Stimulated activated CD8-positive, alpha-beta memory T cell treated with anti-CD3 and anti-CD28 coated beads, Interleukin-2, amount 100 ng/mL, for 1 hour (primary cell): ENCODE data around the gene VRTN.
"Not testable (repeated sequence)": the region's sequence is repeated elsewhere in the genome, so short reads cannot be mapped to it uniquely, and the experiment has no call there.

Experiments used
- DNase-seq, 2 donors: peaks; one replicate each; pipeline ENCODE4 v3.0.0-alpha.2; 2020; ENCODE audit warnings: low read depth in 2 of 2

VRTN gene, protein sequence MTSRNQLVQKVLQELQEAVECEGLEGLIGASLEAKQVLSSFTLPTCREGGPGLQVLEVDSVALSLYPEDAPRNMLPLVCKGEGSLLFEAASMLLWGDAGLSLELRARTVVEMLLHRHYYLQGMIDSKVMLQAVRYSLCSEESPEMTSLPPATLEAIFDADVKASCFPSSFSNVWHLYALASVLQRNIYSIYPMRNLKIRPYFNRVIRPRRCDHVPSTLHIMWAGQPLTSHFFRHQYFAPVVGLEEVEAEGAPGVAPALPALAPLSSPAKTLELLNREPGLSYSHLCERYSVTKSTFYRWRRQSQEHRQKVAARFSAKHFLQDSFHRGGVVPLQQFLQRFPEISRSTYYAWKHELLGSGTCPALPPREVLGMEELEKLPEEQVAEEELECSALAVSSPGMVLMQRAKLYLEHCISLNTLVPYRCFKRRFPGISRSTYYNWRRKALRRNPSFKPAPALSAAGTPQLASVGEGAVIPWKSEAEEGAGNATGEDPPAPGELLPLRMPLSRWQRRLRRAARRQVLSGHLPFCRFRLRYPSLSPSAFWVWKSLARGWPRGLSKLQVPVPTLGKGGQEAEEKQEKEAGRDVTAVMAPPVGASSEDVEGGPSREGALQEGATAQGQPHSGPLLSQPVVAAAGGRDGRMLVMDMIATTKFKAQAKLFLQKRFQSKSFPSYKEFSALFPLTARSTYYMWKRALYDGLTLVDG

DNA sequence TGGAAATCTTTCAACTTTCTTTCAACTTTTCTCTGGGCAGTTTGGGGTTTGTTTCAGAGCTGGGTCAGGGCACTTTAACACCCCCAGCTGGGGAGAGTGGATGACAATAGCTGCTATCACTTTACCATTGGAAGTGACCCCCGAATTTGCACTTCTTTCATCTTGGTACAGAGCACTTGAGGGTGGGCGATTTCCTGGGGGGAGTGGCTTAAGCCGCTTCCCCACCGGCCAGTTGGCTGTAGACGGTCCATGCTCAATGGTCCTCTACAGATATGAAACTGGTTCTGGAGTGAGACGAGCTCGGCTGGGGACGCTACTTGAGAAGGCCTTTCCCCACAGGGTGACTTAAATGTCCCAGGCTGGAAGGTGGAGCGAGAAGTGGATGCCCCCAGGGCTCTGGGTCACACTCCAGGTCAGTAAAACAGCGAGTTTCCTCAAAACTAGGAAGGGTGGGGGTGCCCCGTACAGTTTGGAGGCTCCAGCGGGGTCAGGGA is at the start of gene VRTN:
Gene VRTN (plus strand): TSS at position 231 of the 494 bp plus-strand sequence. CDS start 8,313 bp downstream, outside the sequence.
- DNase-seq, result no peak

DNA sequence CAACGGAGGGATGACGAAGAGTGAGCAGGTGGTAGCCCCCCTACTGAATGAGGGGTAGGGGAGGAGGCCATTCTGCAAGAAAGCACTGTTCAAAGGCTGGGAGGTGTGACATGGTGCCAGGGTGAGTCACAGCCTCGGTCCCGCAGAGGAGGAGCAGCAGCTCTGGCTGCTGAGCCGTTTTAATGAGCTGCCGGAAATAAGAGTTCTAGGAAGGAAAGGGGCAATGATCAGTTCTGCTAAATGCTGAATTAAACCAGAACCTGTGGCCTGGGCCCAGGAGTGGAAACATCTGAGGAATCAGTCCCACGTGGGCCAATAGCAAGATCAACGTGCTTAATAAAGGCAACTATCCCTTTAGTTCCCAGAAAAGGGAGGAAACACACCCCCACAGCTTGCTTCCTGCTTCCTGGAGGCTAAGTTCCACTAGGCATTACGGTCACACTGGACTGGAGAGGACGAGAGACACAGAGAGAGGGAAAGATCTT is 49.2 kb upstream of the VRTN start:
- DNase-seq, result no peak

DNA sequence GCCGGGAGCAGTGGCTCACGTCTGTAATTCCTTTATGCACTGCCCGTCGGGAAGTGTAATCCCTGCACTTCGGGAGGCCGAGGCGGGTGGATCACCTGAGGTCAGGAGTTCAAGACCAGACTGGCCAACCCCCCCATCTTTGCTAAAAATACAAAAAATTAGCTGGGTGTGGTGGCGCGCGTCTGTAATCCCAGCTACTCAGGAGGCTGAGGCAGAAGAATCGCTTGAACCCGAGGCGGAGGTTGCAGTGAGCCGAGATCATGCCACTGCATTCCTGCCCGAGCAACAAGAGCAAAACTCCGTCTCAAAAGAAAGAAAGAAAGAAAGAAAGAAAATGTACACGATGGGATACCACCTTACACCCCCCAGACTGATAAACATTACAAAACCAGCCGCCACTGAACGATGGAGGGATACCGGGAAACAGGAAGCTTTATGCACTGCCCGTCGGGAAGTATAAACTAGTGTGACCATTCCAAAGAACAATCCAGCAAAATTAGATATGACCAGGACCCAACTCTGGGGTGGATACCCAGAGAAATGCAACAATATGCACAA is 46.6 kb upstream of the VRTN start:
- no peak for DNase-seq

DNA sequence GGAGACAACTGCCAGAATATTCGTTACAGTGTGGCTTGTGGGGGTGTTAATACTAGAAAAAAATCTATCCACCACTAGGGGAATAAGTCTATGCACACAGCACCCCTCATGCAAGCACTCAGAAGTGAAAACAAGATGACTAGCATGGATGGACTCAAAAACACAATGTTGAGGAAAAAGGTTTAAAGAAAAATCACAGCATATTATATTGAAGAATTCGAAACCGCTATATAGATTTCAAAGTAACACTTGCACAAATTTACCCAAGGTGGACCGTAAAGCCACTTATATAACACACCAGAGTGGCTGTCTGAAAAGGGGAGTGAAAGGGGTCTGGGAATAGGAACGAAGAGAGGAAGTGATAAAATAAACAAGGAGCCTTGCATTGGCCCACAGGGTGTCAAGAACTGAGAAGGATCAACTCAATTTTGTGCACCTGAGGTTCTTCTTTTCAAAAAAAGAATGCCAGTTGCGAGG is 46.1 kb upstream of the VRTN start:
- no peak for DNase-seq

DNA sequence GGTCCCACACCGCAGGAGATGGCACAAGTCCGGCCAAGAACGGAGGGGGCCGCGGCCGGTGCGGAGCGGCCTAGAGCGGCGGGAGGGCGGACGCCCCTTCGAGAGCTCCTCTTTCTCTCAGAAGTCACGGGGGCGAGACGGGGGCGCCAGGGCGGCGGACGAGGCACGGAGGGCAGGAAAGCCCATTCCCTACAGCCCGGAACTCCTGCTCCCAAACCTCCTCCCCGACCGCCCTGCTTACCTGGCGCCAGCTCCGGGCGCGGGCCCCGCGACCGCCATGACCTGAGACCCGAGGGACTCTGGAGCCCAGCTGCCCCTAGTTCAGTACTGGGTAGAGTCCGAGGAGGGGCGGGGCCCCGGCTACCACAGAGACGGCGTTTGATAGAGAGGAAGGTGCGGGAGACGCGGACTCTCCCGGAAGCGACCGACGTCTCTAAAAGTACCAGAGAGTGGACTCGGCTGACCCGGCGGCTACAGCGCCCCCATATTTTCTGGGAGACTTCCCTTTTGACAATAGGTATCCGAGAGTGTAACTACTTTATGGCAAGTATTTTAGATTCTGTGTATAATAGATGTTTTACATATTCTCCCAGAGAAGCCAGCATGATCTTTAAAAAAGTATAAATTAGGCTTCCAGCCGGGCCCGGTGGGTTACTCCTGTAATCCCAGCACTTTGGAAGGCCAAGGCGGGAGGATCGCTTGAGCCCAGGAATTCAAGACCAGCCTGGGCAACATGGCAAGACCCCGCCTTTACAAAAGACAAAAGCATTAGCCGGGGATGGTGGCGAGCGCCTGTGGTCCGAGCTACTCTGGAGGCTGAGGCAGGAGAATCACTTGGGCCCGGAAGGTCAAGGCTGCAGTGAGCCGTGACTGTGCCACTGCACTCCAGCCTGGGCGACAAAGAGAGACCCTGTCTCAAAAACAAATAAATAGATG is 45.4 kb upstream of the VRTN start, which contains the start of gene ABCD4:
Gene ABCD4 (minus strand): TSS at position 301 of the 936 bp plus-strand sequence. CDS start 22 bp downstream, at position 279.
- DNase-seq, result peak; percentile 68 to 70

DNA sequence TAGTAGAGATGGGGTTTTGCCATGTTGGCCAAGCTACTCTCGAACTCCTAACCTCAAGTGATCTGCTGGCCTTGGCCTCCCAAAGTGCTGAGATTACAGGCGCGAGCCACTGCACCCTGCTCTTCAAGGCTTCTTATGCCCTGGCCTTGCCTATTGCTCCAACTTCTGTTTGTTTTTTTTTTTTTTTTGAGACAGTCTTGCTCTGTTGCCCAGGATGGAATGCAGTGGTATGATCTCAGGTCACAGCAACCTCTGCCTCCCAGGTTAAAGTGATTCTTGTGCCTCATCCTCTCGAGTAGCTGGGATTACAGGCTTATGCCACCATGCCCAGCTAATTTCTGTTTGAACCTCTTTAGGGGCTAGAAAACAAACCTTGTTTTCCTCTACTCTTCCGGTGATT is 39.6 kb upstream of the VRTN start:
- no peak for DNase-seq

DNA sequence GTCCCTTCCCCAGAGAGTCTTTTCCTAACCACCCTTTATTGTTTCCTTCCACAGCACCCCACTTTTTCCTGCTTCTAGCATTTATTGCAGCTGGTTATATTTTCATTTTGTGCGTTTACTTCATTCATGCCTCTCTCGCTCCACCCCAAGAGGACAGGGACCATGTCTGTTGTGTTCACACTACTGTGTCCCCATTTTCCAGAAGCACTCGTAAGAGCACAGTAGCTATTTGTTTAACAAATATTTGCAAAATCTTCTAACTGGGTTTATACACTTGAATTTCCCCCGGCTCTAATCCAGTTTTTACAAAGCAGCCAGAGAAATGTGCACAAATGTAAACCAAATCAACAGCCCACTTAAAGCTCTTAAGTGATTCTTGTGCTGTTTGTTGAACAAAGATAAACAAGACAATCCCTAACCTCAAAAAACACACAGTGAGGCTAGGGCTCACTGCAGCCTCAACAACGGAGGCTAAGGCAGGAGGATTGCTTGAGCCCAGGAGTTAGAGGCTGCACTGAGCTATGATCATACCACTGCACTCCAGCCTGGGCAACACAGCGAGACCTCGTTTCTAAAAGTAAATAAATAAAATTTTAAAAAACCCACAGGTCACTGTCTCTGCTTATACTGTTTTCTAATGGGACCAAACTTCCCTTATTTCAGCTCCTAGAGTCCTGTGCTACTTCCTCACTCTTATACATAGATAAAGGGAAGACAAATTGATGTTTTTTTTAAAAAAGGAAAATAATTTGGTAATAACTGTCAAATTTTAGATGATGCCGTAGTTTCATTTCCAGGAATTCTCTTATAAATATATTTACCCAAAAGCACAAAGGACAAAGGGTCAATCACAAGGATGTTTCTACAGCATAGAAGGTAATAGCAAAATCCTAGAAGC is 38.9 kb upstream of the VRTN start:
- DNase-seq, result no peak

DNA sequence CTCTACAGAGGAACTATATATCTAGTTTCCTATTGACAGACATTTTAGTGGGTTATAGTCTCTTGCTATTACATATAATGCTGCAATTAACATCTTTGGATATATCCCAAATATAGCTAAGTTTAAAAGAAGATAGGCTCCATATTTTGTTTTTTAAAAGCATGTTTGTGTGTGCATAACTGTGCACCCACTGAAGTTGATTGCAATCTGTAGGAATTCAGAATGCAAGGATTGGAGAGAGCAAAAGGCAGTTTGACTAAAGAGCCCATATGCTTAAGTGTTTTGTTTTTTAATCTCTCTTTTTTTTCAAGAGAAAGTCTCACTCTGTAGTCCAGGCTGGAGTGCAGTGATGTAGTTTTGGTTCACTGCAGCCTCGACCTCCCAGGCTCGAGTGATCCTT is 36.1 kb upstream of the VRTN start:
- no peak for DNase-seq

DNA sequence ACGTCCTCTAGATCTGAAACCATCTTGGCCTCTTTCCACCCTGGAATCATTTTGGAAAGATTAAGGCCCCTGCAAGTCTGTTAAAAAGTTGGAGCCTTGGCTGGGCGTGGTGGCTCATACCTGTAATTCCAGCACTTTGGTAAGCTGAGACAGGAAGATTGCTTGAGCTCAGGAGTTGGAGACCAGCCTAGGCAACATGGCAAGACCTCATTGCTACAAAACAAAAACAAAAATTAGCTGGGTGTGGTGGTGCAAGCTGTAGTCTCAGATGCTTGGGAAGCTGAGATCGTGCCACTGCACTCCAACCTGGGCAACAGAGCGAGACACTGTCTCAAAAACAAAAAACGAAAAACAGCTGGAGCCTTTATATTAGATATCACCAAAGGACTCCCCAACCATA is 34.7 kb upstream of the VRTN start:
- DNase-seq, result no peak

DNA sequence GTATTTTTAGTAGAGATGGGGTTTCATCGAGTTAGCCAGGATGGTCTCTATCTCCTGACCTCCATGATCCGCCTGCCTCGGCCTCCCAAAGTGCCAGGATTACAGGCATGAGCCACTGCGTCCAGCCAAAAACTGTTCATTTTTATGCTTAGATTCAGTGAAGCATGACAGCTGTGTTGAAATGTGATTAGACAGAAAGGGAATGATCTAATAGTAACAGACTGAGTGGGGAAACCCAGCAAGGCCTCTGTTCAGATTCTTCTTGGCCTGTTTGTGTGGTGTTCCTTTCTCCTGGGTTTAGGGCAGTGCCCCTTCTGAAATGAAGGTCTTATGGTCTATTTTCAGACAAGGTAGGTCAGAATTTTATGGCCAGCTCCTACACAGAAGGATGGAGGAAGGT is 33.7 kb upstream of the VRTN start:
- no peak for DNase-seq

DNA sequence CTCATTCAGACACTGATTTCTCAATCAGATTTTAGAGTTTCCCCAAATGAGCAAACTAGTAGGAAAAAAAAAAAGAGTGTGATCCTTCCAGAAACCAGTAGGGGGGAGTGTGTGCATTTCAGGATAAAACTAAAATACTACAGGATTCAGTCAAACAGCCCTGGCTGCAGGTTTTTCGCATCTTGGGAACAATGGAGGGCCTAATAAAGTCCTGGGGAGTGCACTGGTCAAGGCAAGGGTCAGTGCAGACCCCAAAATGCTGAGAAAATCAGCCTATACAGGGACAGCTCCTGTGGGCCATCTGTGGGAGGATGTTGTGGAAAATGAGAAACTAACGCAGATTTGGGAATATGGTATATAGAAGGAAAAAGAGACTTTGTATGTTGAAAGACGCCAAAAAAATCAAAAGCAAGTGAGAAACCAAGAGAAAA is 23.3 kb upstream of the VRTN start:
- DNase-seq, result no peak

DNA sequence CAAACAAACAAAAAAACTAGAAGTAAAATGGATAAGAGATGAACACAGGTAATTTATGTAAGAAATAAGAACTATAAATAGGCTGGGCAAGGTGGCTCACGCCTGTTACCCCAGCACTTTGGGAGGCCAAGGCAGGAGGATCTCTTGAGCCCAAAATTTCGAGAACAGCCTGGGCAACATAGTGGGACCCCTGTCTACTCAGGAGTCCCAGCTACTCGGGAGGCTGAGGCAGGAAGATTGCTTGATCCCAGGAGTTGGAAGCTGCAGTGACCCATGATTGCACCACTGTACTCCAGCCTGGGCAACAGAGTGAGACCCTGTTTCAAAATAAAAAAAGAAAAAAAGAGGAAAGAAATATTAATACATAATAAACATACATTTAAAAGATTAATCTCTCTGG is 22.8 kb upstream of the VRTN start:
- DNase-seq, result no peak

DNA sequence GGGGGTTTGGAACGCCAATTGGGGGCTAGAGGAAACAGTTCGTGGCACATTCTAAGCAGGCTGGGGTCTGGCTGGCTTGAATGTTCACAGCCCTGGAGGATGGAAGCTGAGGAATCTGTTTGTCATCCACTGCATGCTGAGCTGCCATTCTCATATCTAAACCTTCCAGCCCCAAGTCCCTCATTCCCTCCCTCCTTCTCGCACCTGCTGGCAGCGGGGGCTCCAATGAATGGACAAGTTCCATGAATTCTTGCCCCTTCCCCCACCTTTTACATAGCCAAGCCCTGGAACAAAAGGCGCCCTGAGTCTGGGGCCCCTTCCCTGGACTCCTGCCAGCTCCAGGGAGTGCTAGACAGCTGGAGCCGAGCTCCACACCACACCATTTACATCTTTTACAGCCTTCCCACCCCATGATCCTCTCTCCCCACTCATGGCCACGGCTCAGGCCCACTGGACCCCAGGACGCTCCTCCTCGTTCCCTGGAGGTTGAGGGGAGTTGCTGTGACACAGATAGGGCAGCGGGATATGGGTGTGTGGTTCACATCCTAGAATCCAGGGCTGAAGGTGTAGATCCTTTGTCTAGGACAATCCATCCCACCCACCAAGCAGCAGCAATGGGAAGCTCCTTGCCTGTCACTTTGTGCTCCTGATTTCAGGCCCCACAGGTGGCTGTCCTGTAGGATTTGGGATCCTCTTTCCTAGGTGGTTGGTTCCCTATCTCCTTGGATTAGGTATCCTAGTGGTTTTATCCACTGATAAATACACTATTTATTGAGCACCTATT is 21.7 kb upstream of the VRTN start:
- no peak for DNase-seq

DNA sequence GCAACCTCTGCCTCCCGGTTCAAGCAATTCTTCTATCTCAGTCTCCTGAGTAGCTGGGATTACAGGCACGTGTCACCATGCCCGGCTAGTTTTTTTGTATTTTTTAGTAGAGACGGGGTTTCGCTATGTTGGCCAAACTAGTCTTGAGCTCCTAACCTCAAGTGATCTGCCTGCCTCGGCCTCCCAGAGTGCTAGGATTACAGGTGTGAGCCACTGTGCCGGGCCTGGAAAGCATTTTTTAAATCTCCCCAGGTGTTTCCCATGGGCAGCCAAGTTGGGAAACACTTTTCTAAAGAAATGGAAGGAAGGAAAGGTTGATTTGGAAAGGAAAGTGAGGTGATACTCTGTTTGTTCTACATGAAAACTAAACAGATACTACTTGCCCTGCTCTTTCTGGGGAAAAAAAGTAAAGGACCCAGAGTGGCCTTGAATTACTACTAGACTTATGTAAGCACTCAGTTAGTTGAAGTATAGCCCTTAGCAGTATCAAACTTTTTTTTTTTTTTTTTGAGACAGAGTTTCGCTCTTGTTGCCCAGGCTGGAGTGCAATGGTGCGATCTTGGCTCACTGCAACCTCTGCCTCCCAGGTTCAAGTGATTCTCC is 18.2 kb upstream of the VRTN start:
- not testable (repeated sequence) for DNase-seq

DNA sequence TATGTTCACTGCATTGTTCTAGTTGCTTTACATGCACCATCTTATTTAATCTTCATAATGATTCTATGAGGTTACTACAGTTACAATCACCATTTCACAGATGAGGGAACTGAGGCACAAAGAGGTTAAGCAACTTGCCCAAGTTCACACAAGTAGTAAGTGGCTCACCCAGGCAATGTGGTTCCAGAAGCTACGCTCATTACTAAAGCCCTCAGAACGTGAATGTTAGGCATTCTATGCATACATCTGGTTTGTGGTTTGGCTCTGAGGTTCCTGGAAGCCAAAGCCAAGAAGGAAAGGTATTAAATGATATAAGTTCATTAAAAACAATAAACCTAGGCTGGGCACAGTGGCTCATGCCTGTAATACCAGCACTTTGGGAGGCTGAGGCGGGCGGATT is 14.4 kb upstream of the VRTN start:
- no peak for DNase-seq

DNA sequence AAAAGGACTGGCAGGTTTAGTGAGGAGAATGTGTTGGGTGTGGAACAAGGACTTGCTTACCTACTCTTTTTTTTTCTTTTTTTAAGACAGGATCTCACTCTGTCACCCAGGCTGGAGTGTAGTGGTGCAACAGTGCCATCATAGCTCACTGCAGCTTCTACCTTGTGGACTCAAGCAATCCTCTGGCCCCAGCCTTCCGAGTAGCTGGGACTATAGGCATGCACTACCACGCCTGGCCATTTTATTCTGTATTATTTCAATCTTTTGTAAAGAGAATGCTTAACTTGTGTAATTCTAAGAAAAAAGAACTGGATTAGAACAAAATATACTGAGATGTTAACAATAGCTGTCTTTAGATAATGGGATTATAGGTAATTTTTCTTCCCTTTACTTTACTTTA is 1.9 kb upstream of the VRTN start:
- DNase-seq, result no peak

DNA sequence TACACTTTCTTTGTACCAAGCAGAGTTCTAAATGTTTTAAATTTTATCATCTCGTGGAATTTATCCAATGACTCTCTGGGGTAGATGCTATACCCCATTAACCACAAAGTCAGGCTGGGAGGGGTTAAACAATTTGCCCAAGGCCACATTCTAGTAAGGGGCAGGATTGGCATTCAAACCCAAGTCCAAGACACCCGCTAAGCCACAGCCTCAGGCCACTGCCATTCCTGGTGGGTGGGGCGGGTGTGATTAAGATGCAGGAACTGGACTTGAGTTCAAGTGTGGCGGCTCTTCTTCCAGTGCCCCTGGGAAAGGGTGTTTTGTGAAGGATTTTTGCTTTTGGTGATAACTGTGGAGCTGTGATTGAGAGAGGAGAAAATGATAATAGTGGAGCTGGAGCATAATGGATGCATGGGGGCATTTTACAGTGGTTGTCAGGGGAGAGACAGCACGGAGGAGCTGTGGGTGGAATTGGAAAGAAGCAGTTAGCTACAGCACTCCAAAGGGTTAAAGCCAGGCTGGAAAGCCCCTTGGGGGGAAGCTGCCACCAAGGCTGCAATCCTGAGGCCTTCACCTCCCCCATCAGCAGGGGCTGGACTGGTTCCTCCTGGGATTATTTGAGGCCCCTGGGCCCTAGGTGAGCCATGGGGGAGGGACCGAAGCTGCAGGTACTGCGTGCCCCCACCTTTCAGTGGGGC is 1.0 kb upstream of the VRTN start:
- DNase-seq, result no peak

DNA sequence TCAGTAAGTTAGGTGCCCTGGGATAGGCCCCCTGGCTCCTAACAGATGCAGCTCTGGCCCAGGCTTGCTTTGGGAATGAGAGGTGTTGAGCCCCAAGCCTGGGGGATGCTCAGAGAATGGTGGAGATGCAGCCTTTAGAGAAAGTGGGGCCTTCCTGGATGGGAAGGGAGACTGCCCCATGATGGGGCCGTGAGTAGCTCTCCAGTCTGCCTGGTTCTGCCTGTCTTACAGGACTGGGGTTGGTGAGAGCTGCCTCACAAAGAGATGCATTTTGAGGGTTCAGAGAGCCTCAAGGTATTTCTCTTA is 523 bp upstream of the VRTN start:
- no peak for DNase-seq
